GM10266 (cell line): Measurements from ENCODE around the gene VPS16.

Experiments
- DNase-seq: peaks from one replicate; pipeline ENCODE4 v3.0.0; 2012; ENCODE audit errors: extremely low spot score
- TF ChIP-seq, protein P1 (sequence below): IDR thresholded peaks from 2 replicates; pipeline ENCODE4 v1.5.1; 2012; ENCODE audit warnings: mild to moderate bottlenecking, low read depth; ENCODE audit not compliant: control insufficient read depth, insufficient read depth; ENCODE audit errors: missing control alignments

Gene VPS16

DNA sequence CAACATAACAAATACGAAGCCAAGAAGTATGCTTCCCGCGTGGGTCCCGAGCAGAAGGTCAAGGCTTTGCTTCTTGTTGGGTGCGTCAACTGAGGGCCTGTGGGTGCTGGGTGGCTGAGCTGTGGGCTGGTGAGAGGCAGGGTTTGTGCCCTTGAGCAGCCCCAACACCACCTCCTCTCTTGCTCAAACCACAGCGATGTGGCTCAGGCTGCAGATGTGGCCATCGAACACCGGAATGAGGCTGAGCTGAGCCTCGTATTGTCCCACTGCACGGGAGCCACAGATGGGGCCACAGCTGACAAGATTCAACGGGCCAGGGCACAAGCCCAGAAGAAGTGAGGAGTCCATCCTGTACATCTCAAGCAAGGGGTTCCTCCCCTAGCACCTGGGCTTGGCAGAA is 25.7 kb downstream of the VPS16 start:
- DNase-seq: no peak
- TF ChIP-seq, protein P1, sequence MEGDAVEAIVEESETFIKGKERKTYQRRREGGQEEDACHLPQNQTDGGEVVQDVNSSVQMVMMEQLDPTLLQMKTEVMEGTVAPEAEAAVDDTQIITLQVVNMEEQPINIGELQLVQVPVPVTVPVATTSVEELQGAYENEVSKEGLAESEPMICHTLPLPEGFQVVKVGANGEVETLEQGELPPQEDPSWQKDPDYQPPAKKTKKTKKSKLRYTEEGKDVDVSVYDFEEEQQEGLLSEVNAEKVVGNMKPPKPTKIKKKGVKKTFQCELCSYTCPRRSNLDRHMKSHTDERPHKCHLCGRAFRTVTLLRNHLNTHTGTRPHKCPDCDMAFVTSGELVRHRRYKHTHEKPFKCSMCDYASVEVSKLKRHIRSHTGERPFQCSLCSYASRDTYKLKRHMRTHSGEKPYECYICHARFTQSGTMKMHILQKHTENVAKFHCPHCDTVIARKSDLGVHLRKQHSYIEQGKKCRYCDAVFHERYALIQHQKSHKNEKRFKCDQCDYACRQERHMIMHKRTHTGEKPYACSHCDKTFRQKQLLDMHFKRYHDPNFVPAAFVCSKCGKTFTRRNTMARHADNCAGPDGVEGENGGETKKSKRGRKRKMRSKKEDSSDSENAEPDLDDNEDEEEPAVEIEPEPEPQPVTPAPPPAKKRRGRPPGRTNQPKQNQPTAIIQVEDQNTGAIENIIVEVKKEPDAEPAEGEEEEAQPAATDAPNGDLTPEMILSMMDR: no peak

DNA sequence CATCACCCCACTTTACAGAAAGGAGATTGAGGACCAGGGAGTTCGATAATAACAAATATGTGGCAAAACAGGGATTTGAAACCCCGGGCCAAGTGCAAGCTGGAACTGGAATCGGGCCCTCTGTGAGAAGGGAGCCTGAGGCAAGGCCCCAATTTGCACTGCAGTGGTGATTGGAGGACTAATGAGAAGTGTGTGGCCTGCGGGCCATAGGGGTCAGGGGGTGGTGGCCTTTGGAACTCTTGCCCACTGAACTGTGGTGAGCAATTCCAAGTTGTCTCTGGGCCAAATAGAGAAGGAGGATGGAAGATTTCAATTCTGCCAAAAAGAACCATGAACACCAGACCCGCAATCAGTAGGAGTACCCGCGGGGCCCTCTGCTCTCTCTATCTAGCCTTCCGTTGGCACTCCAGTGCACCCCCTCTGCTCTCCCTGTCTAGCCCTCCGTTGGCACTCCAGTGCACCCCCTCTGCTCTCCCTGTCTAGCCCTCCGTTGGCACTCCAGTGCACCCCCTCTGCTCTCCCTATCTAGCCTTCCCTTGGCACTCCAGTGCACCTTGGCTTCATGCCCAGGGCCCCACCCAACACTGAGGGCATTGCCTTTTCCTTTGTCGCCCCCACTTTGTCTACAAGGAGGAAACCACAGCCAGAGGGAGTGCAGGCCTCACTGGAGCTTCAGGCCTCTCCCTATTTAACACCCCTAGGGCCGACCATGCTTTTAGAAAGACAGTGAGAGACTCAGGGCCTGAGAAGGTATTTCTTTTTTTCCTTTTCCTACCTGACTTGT is 26.7 kb downstream of the VPS16 start:
- DNase-seq: no peak
- TF ChIP-seq, protein P1: no peak

DNA sequence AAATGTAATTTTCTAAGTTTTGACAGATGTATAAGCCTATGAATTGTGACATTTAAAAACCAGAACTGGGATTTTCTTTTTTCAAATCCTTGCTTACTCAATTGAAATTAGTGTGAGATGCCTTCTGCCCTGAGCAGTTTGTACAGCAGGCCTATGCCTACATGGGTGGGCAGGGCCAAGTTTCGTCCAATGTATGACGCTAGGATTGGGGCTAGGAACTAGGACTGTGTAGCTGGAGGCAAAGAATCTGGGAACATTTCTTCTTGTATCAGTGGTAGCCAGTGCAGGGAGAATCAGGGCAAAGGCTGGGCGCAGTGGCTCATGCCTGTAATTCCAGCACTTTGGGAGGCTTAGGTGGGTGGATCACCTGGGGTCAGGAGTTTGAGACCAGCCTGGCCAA is 28.8 kb downstream of the VPS16 start:
- TF ChIP-seq, protein P1: no peak
- DNase-seq: no peak

DNA sequence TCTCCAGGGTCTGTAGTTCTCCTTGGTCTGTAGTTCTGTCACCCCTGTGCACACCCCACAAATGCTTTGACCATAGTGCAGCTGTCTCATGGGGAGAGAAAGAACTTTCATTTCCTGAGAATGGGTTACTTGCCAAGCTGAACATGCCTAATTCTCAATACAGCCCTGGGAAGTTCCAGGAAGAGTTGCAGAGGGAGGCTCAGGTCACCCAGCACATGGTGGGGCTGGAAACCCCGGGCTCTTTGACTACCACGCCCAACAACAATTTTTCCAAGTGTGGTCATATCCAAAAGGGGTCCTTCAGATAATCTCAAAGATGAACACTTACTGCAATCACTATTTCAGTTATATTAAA is 30.5 kb downstream of the VPS16 start:
- no peak for DNase-seq
- TF ChIP-seq, protein P1: no peak

DNA sequence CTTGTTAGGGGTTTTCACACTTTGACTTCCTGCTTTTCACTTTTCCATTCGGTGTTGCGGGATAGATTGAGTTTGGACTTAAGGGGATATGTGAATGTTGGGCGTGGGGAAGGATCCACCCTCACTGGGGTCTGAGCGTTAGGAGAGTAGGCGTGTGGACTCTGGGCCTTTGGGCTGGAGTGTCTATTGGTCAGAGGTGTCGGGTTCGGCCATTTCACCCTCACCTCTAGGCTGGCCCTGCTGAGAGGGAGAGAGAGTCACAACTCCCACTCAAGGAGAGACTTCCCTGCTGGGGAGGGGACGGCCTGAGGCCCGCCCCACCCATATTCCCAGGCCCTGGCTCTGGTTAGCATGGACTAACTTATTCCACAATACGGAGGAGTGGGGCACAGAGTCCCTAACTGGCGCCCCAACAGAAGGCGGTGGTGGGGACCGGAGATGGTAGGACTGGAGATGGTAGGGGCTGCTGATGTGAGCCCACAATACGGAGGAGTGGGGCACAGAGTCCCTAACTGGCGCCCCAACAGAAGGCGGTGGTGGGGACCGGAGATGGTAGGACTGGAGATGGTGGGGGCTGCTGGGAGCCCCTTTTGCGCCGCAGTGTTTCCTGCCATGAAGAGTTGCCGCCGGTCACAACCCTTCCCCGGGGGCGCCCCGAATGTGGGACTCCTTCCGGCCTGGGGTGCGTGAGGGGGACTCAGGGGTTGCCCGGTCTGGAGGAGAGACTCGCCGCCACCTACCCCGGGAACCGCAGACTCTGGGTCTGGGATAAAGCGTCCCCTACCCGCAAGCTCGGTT is 31.3 kb downstream of the VPS16 start:
- DNase-seq: no peak
- TF ChIP-seq, protein P1: peak; percentile 12

DNA sequence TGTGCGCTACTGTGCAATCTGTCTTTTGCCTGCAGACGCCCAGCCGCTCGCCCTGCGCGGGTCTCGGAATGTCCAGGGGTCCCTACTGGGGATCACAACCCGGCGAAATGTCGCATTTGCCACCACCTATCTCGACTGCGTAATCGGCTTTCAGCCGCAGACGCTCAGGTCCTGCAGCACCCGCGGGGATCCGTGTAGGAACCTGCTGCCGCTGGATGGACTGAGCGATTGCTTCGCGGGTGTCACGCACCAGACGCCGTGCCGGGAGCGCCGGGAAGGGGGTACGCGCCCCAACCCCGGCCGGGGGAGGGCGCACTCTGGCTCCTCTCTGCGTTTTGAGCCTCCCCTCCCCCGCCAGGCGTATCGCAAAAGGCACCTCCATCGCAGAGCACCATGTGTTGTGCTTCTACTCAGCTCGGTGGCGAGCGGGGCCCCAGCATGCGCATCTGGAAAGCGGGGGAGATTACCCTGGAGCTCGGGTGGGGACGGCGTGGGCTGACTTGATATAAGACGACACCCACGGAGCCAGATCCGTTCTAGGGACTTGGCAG is 32.0 kb downstream of the VPS16 start:
- TF ChIP-seq, protein P1: peak; percentile 74
- peak; percentile 75 for DNase-seq
